Dedifferentiated amniotic fluid mesenchymal stem cell (primary cell): ENCODE measurements around the gene NOX4.

Experiments used
- DNase-seq: peaks from one replicate; pipeline ENCODE4 v3.0.0-alpha.2; 2016; ENCODE audit errors: extremely low spot score

The NOX4 gene

GRCh38 chr11:89490981-89491690, at the start of gene NOX4:
NOX4 (minus strand) TSS chr11:89491375; CDS start chr11:89491246, 129 bp downstream.
- DNase-seq: no peak

GRCh38 chr11:89540826-89541225, 49.7 kb upstream of the NOX4 start:
- DNase-seq: no peak

- no peak for DNase-seq
Measured at GRCh38 chr11:89537936-89538335, 46.8 kb upstream of the NOX4 start.

GRCh38 chr11:89536926-89537325, 45.8 kb upstream of the NOX4 start:
- no peak for DNase-seq

- DNase-seq: no peak
Measured at GRCh38 chr11:89535221-89535620, 44.0 kb upstream of the NOX4 start.

- DNase-seq: no peak
Measured at GRCh38 chr11:89529626-89530380, 38.6 kb upstream of the NOX4 start.

- no peak for DNase-seq
Measured at GRCh38 chr11:89521792-89522191, 30.6 kb upstream of the NOX4 start.

GRCh38 chr11:89521294-89521693, 30.1 kb upstream of the NOX4 start:
- no peak for DNase-seq

GRCh38 chr11:89516496-89516895, 25.3 kb upstream of the NOX4 start:
- DNase-seq: no peak

- no peak for DNase-seq
Measured at GRCh38 chr11:89508544-89508943, 17.4 kb upstream of the NOX4 start.

- no peak for DNase-seq
Measured at GRCh38 chr11:89504270-89504669, 13.1 kb upstream of the NOX4 start.

GRCh38 chr11:89503422-89503821, 12.2 kb upstream of the NOX4 start:
- DNase-seq: no peak

- no peak for DNase-seq
Measured at GRCh38 chr11:89502301-89502700, 11.1 kb upstream of the NOX4 start.

- DNase-seq: no peak
Measured at GRCh38 chr11:89500336-89500735, 9.2 kb upstream of the NOX4 start.

- DNase-seq: no peak
Measured at GRCh38 chr11:89498845-89499448, 7.8 kb upstream of the NOX4 start.

- peak; percentile 65 for DNase-seq
Measured at GRCh38 chr11:89495951-89496350, 4.8 kb upstream of the NOX4 start.

GRCh38 chr11:89493431-89493830, 2.3 kb upstream of the NOX4 start:
- no peak for DNase-seq

- DNase-seq: no peak
Measured at GRCh38 chr11:89490602-89490980, 584 bp downstream of the NOX4 start.

- DNase-seq: no peak
Measured at GRCh38 chr11:89489930-89490329, 1.2 kb downstream of the NOX4 start.

- DNase-seq: no peak
Measured at GRCh38 chr11:89487016-89487415, 4.2 kb downstream of the NOX4 start.

GRCh38 chr11:89484896-89485295, 6.3 kb downstream of the NOX4 start:
- DNase-seq: no peak

GRCh38 chr11:89477175-89477574, 14.0 kb downstream of the NOX4 start:
- DNase-seq: no peak

GRCh38 chr11:89463266-89463780, 27.9 kb downstream of the NOX4 start:
- DNase-seq: no peak
